ENCODE data around the gene CARD14.

Gene CARD14

DNA sequence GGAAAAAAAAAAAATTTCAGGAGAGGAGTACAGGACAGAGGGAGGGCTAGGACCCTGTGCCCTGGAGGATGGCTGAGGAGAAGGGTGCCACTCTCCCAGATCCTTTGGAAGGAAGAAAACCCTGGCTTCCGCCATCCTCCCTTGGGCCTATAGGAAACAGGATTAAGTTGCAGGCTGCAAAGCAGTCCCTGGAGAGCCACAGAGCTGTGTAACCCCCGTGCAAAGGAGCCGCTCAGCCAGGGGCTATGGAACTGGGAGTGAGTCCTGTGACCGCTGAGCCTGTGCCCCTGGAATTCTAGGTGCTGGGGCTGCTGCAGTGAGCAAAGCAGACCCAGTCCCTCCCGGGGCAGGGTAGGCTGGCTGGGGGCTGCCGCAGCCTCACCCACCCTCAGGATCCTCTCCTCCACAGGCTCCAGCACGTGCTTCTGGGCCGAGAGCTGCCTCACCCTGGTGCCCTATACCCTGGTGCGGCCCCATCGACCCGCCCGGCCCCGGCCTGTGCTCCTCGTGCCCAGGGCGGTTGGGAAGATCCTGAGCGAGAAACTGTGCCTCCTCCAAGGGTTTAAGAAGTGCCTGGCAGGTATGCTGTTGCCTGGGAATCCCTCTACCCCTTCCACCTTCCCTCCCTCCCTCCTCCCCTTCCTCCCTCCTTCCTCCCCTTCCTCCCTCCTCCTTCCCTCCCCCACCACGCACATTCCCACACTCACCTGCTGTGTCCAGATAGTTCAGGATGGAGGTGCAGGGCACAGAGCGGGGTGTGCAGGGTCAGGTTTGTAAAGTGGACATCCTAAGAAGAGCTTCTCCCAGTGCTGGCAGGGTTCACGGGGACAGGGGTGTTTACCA is 35.0 kb downstream of the CARD14 start:
- H3K4me3 ChIP-seq (ENCODE audit: control insufficient read depth, low read depth, low read length), result no peak overlapping the region
- no peak for DNase-seq (ENCODE audit: low read depth)
- TF ChIP-seq, protein P1, sequence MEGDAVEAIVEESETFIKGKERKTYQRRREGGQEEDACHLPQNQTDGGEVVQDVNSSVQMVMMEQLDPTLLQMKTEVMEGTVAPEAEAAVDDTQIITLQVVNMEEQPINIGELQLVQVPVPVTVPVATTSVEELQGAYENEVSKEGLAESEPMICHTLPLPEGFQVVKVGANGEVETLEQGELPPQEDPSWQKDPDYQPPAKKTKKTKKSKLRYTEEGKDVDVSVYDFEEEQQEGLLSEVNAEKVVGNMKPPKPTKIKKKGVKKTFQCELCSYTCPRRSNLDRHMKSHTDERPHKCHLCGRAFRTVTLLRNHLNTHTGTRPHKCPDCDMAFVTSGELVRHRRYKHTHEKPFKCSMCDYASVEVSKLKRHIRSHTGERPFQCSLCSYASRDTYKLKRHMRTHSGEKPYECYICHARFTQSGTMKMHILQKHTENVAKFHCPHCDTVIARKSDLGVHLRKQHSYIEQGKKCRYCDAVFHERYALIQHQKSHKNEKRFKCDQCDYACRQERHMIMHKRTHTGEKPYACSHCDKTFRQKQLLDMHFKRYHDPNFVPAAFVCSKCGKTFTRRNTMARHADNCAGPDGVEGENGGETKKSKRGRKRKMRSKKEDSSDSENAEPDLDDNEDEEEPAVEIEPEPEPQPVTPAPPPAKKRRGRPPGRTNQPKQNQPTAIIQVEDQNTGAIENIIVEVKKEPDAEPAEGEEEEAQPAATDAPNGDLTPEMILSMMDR (IDR thresholded peaks at IDR 0.05; ENCODE audit: control insufficient read depth, insufficient read depth, low read depth, low read length, missing control alignments), result no peak

DNA sequence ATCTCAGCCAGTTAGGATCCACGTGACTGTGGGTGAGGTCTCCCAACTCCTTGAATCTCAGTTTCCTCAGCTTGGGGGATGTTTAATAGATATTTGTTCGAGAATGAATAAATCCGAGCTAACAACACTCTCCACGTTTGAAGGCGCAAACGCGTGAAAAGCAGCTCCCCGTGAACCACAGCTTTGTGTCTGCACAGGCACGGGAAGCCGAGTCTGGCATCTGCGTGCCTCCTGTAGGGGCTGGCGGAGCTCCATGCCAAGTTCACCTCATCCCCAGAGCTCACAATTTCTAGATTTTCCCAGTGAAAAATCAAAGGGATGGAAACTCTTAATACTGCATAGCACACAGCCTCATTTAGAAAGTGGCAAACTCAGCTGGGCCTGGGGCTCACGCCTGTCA is 36.0 kb downstream of the CARD14 start:
- DNase-seq (ENCODE audit: low read depth), result no peak
- no peak overlapping the region for H3K4me3 ChIP-seq (ENCODE audit: control insufficient read depth, low read depth, low read length)
- TF ChIP-seq, protein P1 (IDR thresholded peaks at IDR 0.05; ENCODE audit: control insufficient read depth, insufficient read depth, low read depth, low read length, missing control alignments), result no peak

DNA sequence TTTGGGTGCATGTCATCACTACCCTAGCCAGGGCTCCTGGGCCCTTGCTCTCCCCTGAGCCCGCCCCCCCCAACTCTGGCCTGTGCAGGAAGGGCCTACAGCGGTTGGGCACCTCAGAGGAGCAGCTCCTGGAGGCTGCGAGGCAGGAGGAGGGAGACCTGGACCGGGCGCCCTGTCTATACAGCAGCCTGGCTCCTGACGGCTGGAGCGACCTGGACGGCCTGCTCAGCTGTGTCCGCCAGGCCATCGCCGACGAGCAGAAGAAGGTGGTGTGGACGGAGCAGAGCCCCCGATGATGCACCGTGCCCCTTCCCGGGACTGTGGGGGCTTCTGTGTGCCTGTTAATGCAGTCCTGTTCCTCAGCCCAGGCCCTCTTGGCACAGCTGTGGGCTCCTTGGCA is 38.2 kb downstream of the CARD14 start:
- DNase-seq (ENCODE audit: low read depth), result no peak
- H3K4me3 ChIP-seq (ENCODE audit: control insufficient read depth, low read depth, low read length), result no peak overlapping the region
- TF ChIP-seq, protein P1 (IDR thresholded peaks at IDR 0.05; ENCODE audit: control insufficient read depth, insufficient read depth, low read depth, low read length, missing control alignments), result no peak

DNA sequence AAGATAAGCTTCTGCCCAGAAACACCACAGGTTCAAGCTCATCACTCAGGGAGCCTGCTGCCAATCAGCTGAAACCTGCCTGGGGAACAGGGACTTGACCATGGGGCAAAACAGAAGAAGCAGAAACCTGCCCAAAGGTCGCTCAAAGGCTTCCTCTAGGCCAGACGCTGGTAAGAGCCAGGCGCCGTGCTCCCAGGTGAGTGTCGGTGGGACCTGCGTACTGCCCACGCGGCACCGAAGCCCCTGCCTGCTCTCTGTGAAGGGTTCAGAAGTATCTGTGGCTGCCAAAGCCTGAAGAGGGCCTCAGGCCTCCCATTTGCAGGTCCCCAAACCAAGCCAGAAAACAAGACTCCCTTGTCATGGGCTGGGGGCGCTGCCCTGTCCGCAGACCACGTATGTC is 39.9 kb downstream of the CARD14 start:
- no peak for DNase-seq (ENCODE audit: low read depth)
- TF ChIP-seq, protein P1 (IDR thresholded peaks at IDR 0.05; ENCODE audit: control insufficient read depth, insufficient read depth, low read depth, low read length, missing control alignments), result no peak
- no peak overlapping the region for H3K4me3 ChIP-seq (ENCODE audit: control insufficient read depth, low read depth, low read length)

DNA sequence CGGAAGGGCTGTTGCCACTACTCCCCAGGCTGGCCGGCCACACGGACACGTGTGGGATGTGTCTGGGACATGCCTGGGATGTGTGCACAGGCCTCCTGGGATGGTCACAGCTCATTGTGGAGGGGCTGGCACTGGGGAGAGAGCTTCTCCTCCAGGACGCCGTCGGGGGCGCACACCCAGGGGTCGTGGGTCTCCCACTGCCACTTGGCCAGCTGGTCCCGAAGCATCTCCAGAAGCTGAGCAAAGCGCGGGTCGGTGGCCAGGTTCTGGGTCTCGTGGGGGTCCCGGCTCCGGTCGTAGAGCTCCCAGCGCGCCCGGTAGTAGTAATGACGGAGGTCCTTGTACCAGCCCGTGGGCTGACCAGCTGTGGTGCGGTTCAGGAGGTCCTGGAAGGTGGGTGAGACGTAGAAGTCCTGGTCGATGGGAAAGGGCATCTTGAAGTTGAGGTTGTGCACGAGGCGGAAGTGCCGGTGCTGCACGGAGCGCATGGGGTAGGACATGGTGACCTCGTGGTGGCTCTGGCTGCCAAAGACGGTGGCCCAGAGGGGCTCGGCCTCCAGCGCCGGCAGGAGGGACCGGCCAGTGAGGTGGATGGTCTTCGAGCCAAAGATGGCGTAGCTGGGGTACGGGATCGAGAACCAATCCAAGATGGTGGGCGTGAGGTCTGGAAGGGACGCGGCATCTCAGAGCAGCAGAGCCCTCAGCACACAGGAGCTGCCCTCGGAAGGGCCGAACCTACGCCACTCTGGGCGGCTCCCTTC is 40.7 kb downstream of the CARD14 start:
- DNase-seq (ENCODE audit: low read depth), result no peak
- TF ChIP-seq, protein P1 (IDR thresholded peaks at IDR 0.05; ENCODE audit: control insufficient read depth, insufficient read depth, low read depth, low read length, missing control alignments), result no peak

DNA sequence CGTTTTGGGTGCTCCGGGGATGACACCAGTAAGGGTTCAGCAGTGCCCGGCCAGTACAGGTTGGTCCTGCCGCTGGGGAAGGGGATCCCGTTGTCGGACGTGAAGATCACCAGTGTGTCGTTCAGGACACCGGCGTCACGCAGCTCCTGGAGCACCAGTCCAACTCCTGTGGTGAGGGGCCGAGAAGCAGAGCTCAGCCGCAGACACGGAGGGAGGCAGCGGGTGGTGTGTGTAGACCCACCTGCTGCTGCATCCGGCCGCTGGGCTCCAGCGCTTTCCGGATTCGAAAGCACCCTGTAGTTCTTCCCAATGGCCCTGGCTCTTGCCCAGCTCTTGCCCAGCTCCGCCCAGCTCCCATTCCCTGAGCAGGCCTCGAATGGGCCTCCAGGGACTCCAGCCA is 42.3 kb downstream of the CARD14 start:
- H3K4me3 ChIP-seq (ENCODE audit: control insufficient read depth, low read depth, low read length), result no peak overlapping the region
- TF ChIP-seq, protein P1 (IDR thresholded peaks at IDR 0.05; ENCODE audit: control insufficient read depth, insufficient read depth, low read depth, low read length, missing control alignments), result no peak
- no peak for DNase-seq (ENCODE audit: low read depth)

More for the DNA sequence above, 40.7 kb downstream of the CARD14 start:
- no peak overlapping the region for H3K4me3 ChIP-seq (ENCODE audit: control insufficient read depth, low read depth, low read length)
